ENCODE data around the gene MREG.
A peak's percentile ranks its signal among the peaks of the same experiment; 100 is the strongest.

MREG gene

DNA sequence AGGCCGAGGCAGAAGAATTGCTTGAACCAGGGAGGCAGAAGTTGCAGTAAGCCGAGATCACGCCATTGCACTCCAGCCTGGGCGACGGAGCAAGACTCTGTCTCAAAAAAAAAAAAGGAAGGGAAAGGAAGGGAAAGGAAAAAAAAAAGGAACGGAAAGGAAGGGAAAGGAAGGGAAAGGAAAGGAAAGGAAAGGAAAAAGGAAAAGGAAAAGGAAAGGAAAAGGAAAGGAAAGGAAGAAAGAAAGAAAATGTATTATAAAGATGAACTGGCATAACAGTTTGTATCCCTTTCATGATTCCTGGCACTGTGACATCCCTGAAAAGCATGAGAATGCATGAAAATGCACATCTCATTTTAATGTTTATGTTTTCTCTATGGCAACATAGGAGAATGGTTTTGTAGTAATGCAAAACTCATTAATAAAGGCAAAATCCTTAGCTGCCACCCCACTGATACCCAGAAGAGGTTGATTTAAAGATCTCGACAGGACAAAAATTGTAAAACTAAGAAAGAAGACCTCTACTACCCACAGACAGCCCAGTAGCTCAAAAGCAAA lies 11.5 kb upstream of the MREG start:
- in situ Hi-C loops (cut with MboI; ENCODE audit: low pct_unique_long_range_greater_than_20kb, low sequenced_read_pairs, unreplicated experiment): no loop called here
- DNase-seq (ENCODE audit: low spot score): no peak
- no peak for TF ChIP-seq CTCF (IDR thresholded peaks at IDR 0.05; ENCODE audit: extremely low read depth, insufficient read depth, missing control alignments)

DNA sequence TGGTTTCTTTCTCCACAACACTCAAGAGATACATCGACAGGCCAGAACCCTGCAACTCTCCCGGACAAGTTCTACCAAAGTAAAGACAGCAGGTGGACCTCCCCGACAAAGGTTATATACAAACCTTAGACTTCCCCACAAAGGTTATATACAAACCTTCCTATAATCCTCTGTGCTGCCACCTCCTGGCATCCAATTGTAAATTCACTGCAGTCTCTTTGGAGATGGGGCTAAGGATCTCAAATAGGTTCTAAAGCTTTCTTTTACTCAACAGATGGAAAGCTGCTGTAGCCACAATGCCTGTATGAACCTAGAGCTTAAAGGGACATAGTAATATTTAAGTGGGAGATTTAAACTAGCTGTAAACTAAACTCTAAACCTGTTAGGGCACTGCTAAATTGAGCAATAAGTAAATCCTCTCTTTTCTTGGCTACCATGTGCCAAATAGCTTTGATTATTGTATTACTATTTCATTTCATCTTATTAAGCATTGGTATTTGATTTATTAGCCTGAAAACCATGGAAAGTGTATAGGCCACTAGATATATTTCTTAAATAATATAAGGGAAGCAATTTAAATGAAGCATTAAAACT lies 9.8 kb upstream of the MREG start:
- peak; percentile 58 for DNase-seq (ENCODE audit: low spot score)
- TF ChIP-seq CTCF (IDR thresholded peaks at IDR 0.05; ENCODE audit: extremely low read depth, insufficient read depth, missing control alignments): peak; percentile 67
- in situ Hi-C loops (cut with MboI; ENCODE audit: low pct_unique_long_range_greater_than_20kb, low sequenced_read_pairs, unreplicated experiment): no loop called here

GRCh38 chr2:216021768-216022565 lies 8.6 kb upstream of the MREG start:
- DNase-seq (ENCODE audit: low spot score): no peak
- in situ Hi-C loops (cut with MboI; ENCODE audit: low pct_unique_long_range_greater_than_20kb, low sequenced_read_pairs, unreplicated experiment): no loop called here
- no peak for TF ChIP-seq CTCF (IDR thresholded peaks at IDR 0.05; ENCODE audit: extremely low read depth, insufficient read depth, missing control alignments)

- no peak for TF ChIP-seq CTCF (IDR thresholded peaks at IDR 0.05; ENCODE audit: extremely low read depth, insufficient read depth, missing control alignments)
- DNase-seq (ENCODE audit: low spot score): no peak
- in situ Hi-C loops (cut with MboI; ENCODE audit: low pct_unique_long_range_greater_than_20kb, low sequenced_read_pairs, unreplicated experiment): loop anchor here (5.0 kb wide), 1 partner anchor 66 kb away; no protein-coding TSS in a partner anchor
Measured at GRCh38 chr2:216018709-216019108, 5.4 kb upstream of the MREG start.

DNA sequence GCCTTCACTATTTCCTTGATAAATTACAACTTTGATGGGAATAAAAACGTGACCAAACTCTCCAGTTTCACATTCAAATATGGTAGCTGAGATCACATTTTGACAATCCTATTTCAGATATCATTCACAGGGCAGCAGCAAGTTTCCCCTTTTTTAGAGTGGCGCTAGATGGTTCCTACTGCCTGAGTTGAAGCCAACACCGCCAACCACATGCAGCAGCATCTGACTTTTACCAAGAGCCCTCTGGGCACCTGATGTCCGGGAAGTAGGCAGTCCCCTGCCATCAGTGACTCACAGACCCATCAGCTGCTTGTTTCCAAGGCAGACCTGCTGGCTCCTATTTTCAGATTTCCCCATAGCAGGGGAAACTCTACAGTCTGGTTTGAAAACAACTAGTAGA lies 4.0 kb upstream of the MREG start:
- TF ChIP-seq CTCF (IDR thresholded peaks at IDR 0.05; ENCODE audit: extremely low read depth, insufficient read depth, missing control alignments): no peak
- DNase-seq (ENCODE audit: low spot score): peak; percentile 44
- in situ Hi-C loops (cut with MboI; ENCODE audit: low pct_unique_long_range_greater_than_20kb, low sequenced_read_pairs, unreplicated experiment): loop anchor here (5.0 kb wide), 1 partner anchor 65 kb away; no protein-coding TSS in a partner anchor

DNA sequence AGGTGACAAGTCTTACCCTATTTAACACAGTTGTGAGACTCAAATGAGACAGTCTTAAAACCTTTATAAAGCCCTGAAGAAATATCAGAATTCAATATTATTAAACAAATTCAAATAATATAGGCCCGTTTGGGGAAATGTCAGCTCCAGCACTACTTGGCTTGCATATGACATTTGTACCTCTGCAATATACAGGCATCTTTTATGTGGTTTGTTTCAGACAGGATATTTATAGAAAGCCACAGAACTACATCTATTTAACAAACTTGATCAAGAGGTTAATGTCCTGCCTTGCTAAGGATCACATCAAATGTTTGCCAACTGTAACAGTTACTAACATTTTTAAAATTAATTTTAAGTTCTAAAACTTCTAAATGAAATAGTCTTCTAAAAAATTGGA lies 3.2 kb upstream of the MREG start:
- in situ Hi-C loops (cut with MboI; ENCODE audit: low pct_unique_long_range_greater_than_20kb, low sequenced_read_pairs, unreplicated experiment): loop anchor here (5.0 kb wide), 1 partner anchor 64 kb away; no protein-coding TSS in a partner anchor
- no peak for DNase-seq (ENCODE audit: low spot score)
- no peak for TF ChIP-seq CTCF (IDR thresholded peaks at IDR 0.05; ENCODE audit: extremely low read depth, insufficient read depth, missing control alignments)
